Gastroesophageal sphincter (tissue), 4 donors: ENCODE results near the gene UBR2. TPM values are rescaled to one million over a fixed set of nuclear protein-coding genes. Genes with fewer than 3 reads are reported as not detected.

ENCODE experiments used
- ATAC-seq: fragments of 150-250 bp; one replicate; pipeline ENCODE4 v1.9.1; 2016; ENCODE audit warnings: mild to moderate bottlenecking, moderate library complexity
- H3K27ac ChIP-seq, 4 donors: fragments of 200-600 bp; sonication (generic) in 3 of 4; 1 replicate in 3 of 4; 2 replicates in 1 of 4; pipeline ENCODE4 v1.5.1; 2016 to 2019
- H3K27me3 ChIP-seq: fragments of 200-600 bp; sonication (generic); one replicate; pipeline ENCODE4 v1.5.1; 2019
- H3K36me3 ChIP-seq, 2 donors: fragments of 200-600 bp; sonication (generic); one replicate each; pipeline ENCODE4 v1.5.1; 2019; ENCODE audit warnings: control low read depth in 1 of 2
- H3K4me1 ChIP-seq, 3 donors: fragments of 200-600 bp; sonication (generic); 1 replicate in 2 of 3; 2 replicates in 1 of 3; pipeline ENCODE4 v1.5.1; 2016 to 2019; ENCODE audit warnings: control low read depth in 2 of 3
- H3K4me3 ChIP-seq, 2 donors: fragments of 200-600 bp; sonication (generic); one replicate each; pipeline ENCODE4 v1.5.1; 2019; ENCODE audit warnings: mild to moderate bottlenecking in 1 of 2, moderate library complexity in 1 of 2
- H3K9me3 ChIP-seq, 3 donors: fragments of 200-600 bp; sonication (generic); one replicate each; pipeline ENCODE4 v1.5.1; 2017 to 2019; ENCODE audit warnings: control low read depth in 2 of 3
- EP300 ChIP-seq: sonication (generic); formaldehyde crosslinking; IDR thresholded peaks from one replicate; pipeline ENCODE4 v1.6.1; 2017; ENCODE audit warnings: antibody characterized with exemption, mild to moderate bottlenecking
- POLR2A ChIP-seq, 2 donors: fragments of 450-650 bp; IDR thresholded peaks; one replicate each; pipeline ENCODE4 v1.6.1; 2017; ENCODE audit warnings: antibody characterized with exemption in 2 of 2, mild to moderate bottlenecking in 2 of 2, moderate library complexity in 1 of 2
- POLR2AphosphoS5 ChIP-seq: sonication (generic); formaldehyde crosslinking; IDR thresholded peaks from one replicate; pipeline ENCODE4 v1.6.1; 2017; ENCODE audit warnings: antibody characterized with exemption
- WGBS, 2 donors: methylation state at CpG; one replicate each; pipeline ENCODE4 v1.1.5; 2018; ENCODE audit warnings: low coverage in 1 of 2; 5-methylcytosine and 5-hydroxymethylcytosine counted together
- total RNA-seq, 4 donors: library from RNA; depleted of rRNA; stranded (reverse); fragments of >200 nt; gene quantifications; one replicate each; pipeline ENCODE4 v1.1.0, GENCODE V29; 2016
- TF ChIP-seq, protein P1 (sequence below), 4 experiments: fragments of 200-600 bp in 2 of 4; fragments of 450-650 bp in 2 of 4; sonication (generic) in 1 of 4; IDR thresholded peaks; one replicate each; pipeline ENCODE4 v1.5.1; 2017 to 2019; ENCODE audit warnings: antibody characterized with exemption in 4 of 4, mild to moderate bottlenecking in 2 of 4, moderate library complexity in 2 of 4

The UBR2 gene
- total RNA-seq, 4 donors from 2014 or later, result 27.8 to 44.8 (median 32.8) TPM

DNA sequence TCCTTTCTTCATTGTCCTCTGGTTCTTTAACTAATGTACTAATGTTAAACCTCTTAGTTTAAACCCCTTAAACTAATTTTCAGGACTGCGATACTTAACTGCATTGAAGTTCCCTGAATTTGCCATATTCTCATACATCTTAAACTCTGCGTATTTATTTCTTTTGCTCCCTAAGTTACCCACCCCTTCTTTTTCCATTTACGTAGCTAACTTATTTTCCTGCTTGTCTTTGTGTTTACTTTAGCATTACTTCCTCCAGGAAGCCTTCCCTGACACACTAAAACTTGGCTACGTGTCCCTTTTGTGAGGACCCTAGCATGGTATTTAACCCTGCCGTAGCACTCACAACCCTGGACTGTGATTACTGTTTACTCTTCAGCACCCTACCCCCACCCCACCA lies 79.0 kb downstream of the UBR2 start:
- WGBS, 2 donors, result 83 to 85% methylated on average over 4 to 5 of the region's 5 CpGs
- Histone ChIP-seq H3K9me3 (no peaks in the 10 kb centered on the region), H3K4me1 (no peaks in the 10 kb centered on the region), H3K4me3 (no peak overlapping the region), H3K27ac (no peak overlapping the region), H3K36me3 (peaks cover 7 to 100% of the 10 kb centered on the region in 2 donors), H3K27me3 (no peaks in the 10 kb centered on the region)
- TF ChIP-seq EP300 (no peak), POLR2AphosphoS5 (no peak), POLR2A (IDR thresholded peaks at IDR 0.05) (no peak)
- TF ChIP-seq, protein P1, sequence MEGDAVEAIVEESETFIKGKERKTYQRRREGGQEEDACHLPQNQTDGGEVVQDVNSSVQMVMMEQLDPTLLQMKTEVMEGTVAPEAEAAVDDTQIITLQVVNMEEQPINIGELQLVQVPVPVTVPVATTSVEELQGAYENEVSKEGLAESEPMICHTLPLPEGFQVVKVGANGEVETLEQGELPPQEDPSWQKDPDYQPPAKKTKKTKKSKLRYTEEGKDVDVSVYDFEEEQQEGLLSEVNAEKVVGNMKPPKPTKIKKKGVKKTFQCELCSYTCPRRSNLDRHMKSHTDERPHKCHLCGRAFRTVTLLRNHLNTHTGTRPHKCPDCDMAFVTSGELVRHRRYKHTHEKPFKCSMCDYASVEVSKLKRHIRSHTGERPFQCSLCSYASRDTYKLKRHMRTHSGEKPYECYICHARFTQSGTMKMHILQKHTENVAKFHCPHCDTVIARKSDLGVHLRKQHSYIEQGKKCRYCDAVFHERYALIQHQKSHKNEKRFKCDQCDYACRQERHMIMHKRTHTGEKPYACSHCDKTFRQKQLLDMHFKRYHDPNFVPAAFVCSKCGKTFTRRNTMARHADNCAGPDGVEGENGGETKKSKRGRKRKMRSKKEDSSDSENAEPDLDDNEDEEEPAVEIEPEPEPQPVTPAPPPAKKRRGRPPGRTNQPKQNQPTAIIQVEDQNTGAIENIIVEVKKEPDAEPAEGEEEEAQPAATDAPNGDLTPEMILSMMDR (IDR thresholded peaks at IDR 0.05), result no peak
- no peak for ATAC-seq

DNA sequence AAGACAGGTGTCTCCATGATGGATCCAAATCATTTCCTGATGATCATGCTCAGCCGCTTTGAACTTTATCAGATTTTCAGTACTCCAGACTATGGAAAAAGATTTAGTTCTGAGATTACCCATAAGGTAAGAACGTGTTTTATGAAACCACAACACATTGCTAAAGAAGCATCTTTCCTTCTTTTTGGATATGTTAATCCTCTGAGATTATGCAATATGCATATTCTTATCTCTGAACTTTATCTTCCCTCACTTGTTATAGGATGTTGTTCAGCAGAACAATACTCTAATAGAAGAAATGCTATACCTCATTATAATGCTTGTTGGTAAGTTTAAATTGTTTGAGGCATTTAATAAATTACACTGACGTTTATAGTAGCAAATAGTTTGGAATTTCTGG lies 80.4 kb downstream of the UBR2 start:
- no peaks in the 10 kb centered on the region for H3K9me3 ChIP-seq
- WGBS, 2 donors, result 88% methylated on average over 3 of the region's 3 CpGs
- no peaks in the 10 kb centered on the region for H3K4me1 ChIP-seq
- H3K36me3 ChIP-seq, result peaks cover 9 to 100% of the 10 kb centered on the region in 2 donors
- H3K27ac ChIP-seq, result no peak overlapping the region
- no peak overlapping the region for H3K4me3 ChIP-seq
- H3K27me3 ChIP-seq, result no peaks in the 10 kb centered on the region
- TF ChIP-seq POLR2AphosphoS5 (no peak), POLR2A (IDR thresholded peaks at IDR 0.05) (no peak), EP300 (no peak)
- TF ChIP-seq, protein P1 (IDR thresholded peaks at IDR 0.05), result no peak
- ATAC-seq, result no peak

DNA sequence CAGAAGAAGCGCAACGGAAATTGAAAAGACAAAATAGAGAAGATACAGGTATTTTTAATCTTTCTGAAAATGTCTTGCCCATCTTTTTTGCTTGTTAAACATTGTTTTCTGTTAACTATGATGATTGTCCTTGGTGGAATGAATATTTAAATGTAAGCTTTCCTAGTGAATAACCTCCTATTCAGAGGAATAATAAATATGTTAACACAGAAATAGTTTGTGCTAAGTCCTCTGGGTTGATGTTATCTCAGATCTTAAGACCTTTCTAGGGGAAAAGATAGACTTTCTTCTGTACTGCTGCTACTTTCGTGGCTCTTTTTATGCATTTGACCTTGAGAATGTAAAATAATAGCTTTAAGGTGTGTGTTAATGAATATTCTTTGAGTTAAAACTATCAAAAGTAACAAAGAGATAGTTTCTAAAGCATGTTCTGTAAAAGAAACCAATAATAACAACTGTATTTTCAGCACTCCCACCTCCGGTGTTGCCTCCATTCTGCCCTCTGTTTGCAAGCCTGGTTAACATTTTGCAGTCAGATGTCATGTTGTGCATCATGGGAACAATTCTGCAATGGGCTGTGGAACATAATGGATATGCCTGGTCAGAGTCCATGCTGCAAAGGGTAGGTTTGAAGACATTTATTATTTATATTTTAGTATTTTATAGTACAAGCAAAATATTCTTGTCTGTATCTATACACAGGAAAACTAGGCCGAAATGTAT lies 88.4 kb downstream of the UBR2 start:
- WGBS, 2 donors, result 76 to 87% methylated on average over 5 of the region's 5 CpGs
- H3K27me3 ChIP-seq, result no peaks in the 10 kb centered on the region
- TF ChIP-seq, protein P1 (IDR thresholded peaks at IDR 0.05), result no peak
- no peak for TF ChIP-seq POLR2A (IDR thresholded peaks at IDR 0.05)
- no peak for TF ChIP-seq POLR2AphosphoS5
- no peak for TF ChIP-seq EP300
- ATAC-seq, result no peak
- no peaks in the 10 kb centered on the region for H3K9me3 ChIP-seq
- H3K4me1 ChIP-seq, result no peaks in the 10 kb centered on the region
- peaks cover 2 to 100% of the 10 kb centered on the region in 2 donors for H3K36me3 ChIP-seq
- H3K27ac ChIP-seq, result no peak overlapping the region
- no peak overlapping the region for H3K4me3 ChIP-seq

DNA sequence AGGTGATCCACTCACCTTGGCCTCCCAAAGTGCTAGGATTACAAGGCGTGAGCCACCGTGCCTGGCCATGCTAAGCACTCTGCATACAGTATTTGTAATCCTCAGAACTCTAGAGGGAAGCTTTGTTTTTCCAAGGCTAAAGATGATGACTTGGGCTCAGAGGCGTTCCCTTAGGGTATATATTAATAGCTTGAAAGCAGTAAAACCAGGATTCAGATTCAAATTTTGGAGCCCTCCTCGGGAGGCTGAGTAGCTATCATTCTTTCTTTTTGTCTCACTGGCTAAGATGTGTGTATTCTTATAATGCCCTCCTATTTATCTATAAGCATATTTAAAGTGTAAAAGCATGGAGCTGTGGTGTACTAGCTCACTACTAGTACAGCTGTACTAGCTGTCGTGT lies 90.0 kb downstream of the UBR2 start:
- Histone ChIP-seq H3K4me3 (no peak overlapping the region), H3K4me1 (no peaks in the 10 kb centered on the region), H3K27ac (no peak overlapping the region), H3K27me3 (no peaks in the 10 kb centered on the region), H3K36me3 (peaks cover 2 to 100% of the 10 kb centered on the region in 2 donors), H3K9me3 (no peaks in the 10 kb centered on the region)
- 53 to 94% methylated on average over 2 to 3 of the region's 5 CpGs for WGBS, 2 donors
- TF ChIP-seq EP300 (no peak), POLR2A (IDR thresholded peaks at IDR 0.05) (no peak), POLR2AphosphoS5 (no peak)
- TF ChIP-seq, protein P1 (IDR thresholded peaks at IDR 0.05), result no peak
- ATAC-seq, result no peak

DNA sequence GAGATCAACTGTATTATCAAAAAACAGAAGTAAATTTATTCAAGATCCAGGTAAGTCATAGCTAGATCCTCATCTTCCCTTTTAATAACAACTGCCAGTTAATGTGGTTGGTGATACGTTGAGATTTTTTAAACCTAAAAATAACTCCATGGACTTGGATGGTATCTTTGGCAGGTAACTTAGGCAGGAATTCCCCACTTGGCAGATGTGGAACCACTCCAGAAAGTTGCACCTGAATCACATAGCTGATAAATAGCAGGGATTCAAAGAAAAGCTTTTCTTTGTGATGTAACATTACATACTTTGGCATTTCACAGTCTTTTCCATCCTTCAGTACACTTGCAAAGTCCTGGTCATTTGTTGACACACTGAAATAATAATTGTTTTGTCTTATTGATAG lies 96.0 kb downstream of the UBR2 start:
- no peaks in the 10 kb centered on the region for H3K9me3 ChIP-seq
- WGBS, 2 donors, result 24 to 33% methylated on average over 1 of the region's 1 CpG
- peaks cover 0 to 5% (median 0%) of the 10 kb centered on the region in 3 donors for H3K4me1 ChIP-seq
- ATAC-seq, result no peak
- no peak overlapping the region for H3K4me3 ChIP-seq
- TF ChIP-seq POLR2AphosphoS5 (no peak), POLR2A (IDR thresholded peaks at IDR 0.05) (no peak), EP300 (no peak)
- TF ChIP-seq, protein P1 (IDR thresholded peaks at IDR 0.05), result no peak
- H3K27me3 ChIP-seq, result no peaks in the 10 kb centered on the region
- H3K36me3 ChIP-seq, result peaks cover 2 to 92% of the 10 kb centered on the region in 2 donors
- no peak overlapping the region for H3K27ac ChIP-seq
